Breast epithelium (tissue), 3 donors: ENCODE measurements around the gene ARHGEF28.

ENCODE experiments used
- CTCF ChIP-seq, 3 donors: fragments of 450-650 bp; IDR thresholded peaks; one replicate each; pipeline ENCODE4 v1.5.1; 2016 to 2017; ENCODE audit warnings: antibody characterized with exemption in 3 of 3, mild to moderate bottlenecking in 3 of 3, moderate library complexity in 3 of 3
- POLR2AphosphoS5 ChIP-seq, 3 donors: sonication (generic); formaldehyde crosslinking; IDR thresholded peaks; one replicate each; pipeline ENCODE4 v1.6.1; 2017; ENCODE audit warnings: antibody characterized with exemption in 3 of 3

- TF ChIP-seq CTCF (IDR thresholded peaks at IDR 0.05) (peak in 2 of 3 donors; percentile 22 to 31), POLR2AphosphoS5 (IDR thresholded peaks at IDR 0.05) (no peak)
Observed at GRCh38 chr5:73693573-73694061, 67.6 kb downstream of the ARHGEF28 start.
